ENCODE data around the gene ACTN4.

The ACTN4 gene

GRCh38 chr19:38691938-38692457 is 44.5 kb downstream of the ACTN4 start:
- in situ Hi-C loops (cut with HindIII; ENCODE audit: low pct_ligation_motif_present, low sequenced_read_pairs), result no loop called here
- TF ChIP-seq CTCF (IDR thresholded peaks at IDR 0.05; ENCODE audit: low read depth, low read length, missing control alignments), result no peak
- H3K27me3 ChIP-seq (replicated peaks), result no peaks in the 10 kb centered on the region
- DNase-seq, result peak; percentile 97
- H3K36me3 ChIP-seq (replicated peaks), result peaks cover 23% of the 10 kb centered on the region
- H3K27ac ChIP-seq, result peak overlapping the region; percentile 97
- H3K4me3 ChIP-seq (ENCODE audit: low read depth, low read length), result no peak overlapping the region

GRCh38 chr19:38692458-38693379 is 45.3 kb downstream of the ACTN4 start:
- H3K27me3 ChIP-seq (replicated peaks), result no peaks in the 10 kb centered on the region
- no peak for TF ChIP-seq CTCF (IDR thresholded peaks at IDR 0.05; ENCODE audit: low read depth, low read length, missing control alignments)
- DNase-seq, result no peak
- H3K27ac ChIP-seq, result peak overlapping the region; percentile 97
- no peak overlapping the region for H3K4me3 ChIP-seq (ENCODE audit: low read depth, low read length)
- peaks cover 28% of the 10 kb centered on the region for H3K36me3 ChIP-seq (replicated peaks)
- in situ Hi-C loops (cut with HindIII; ENCODE audit: low pct_ligation_motif_present, low sequenced_read_pairs), result no loop called here

GRCh38 chr19:38693380-38694223 is 46.2 kb downstream of the ACTN4 start:
- in situ Hi-C loops (cut with HindIII; ENCODE audit: low pct_ligation_motif_present, low sequenced_read_pairs), result no loop called here
- Histone ChIP-seq H3K36me3 (replicated peaks) (peaks cover 28% of the 10 kb centered on the region), H3K27ac (peak overlapping the region; percentile 97), H3K4me3 (ENCODE audit: low read depth, low read length) (peak overlapping the region; percentile 6), H3K27me3 (replicated peaks) (no peaks in the 10 kb centered on the region)
- peak; percentile 83 for DNase-seq
- no peak for TF ChIP-seq CTCF (IDR thresholded peaks at IDR 0.05; ENCODE audit: low read depth, low read length, missing control alignments)

- Histone ChIP-seq H3K36me3 (replicated peaks) (peaks cover 27% of the 10 kb centered on the region), H3K27ac (no peak overlapping the region), H3K4me3 (ENCODE audit: low read depth, low read length) (no peak overlapping the region), H3K27me3 (replicated peaks) (no peaks in the 10 kb centered on the region)
- no peak for TF ChIP-seq CTCF (IDR thresholded peaks at IDR 0.05; ENCODE audit: low read depth, low read length, missing control alignments)
- in situ Hi-C loops (cut with HindIII; ENCODE audit: low pct_ligation_motif_present, low sequenced_read_pairs), result no loop called here
- no peak for DNase-seq
Measured at GRCh38 chr19:38695317-38695683, 47.9 kb downstream of the ACTN4 start.

- TF ChIP-seq CTCF (IDR thresholded peaks at IDR 0.05; ENCODE audit: low read depth, low read length, missing control alignments), result no peak
- Histone ChIP-seq H3K27ac (no peak overlapping the region), H3K4me3 (ENCODE audit: low read depth, low read length) (no peak overlapping the region), H3K36me3 (replicated peaks) (peaks cover 32% of the 10 kb centered on the region), H3K27me3 (replicated peaks) (no peaks in the 10 kb centered on the region)
- in situ Hi-C loops (cut with HindIII; ENCODE audit: low pct_ligation_motif_present, low sequenced_read_pairs), result no loop called here
- DNase-seq, result no peak
Measured at GRCh38 chr19:38695832-38696728, 48.6 kb downstream of the ACTN4 start.

Data from brain microvascular endothelial cell (primary cell).